Glutamatergic neuron (in vitro differentiated cells): Measurements from ENCODE around the gene SEMG1. TPM values are rescaled to one million over a fixed set of nuclear protein-coding genes. Genes with fewer than 3 reads are reported as not detected.

Experiments used
- DNase-seq: peaks from one replicate; pipeline ENCODE4 v3.0.0; 2022
- H3K27ac Mint-ChIP-seq: one replicate; pipeline ENCODE4 v1.8.0; 2020; ENCODE audit warnings: mild to moderate bottlenecking, mixed read lengths, inconsistent platforms; ENCODE audit not compliant: unreplicated experiment
- H3K27me3 Mint-ChIP-seq: one replicate; pipeline ENCODE4 v1.8.0; 2020; ENCODE audit warnings: mild to moderate bottlenecking, moderate library complexity, mixed read lengths, inconsistent platforms; ENCODE audit not compliant: unreplicated experiment
- H3K36me3 Mint-ChIP-seq: one replicate; pipeline ENCODE4 v1.8.0; 2020; ENCODE audit warnings: mild to moderate bottlenecking, mixed read lengths, inconsistent platforms; ENCODE audit not compliant: unreplicated experiment
- H3K4me1 Mint-ChIP-seq: one replicate; pipeline ENCODE4 v1.8.0; 2020; ENCODE audit warnings: mild to moderate bottlenecking, low read depth, mixed read lengths, inconsistent platforms; ENCODE audit not compliant: unreplicated experiment
- H3K4me3 Mint-ChIP-seq: one replicate; pipeline ENCODE4 v1.8.0; 2020; ENCODE audit warnings: mild to moderate bottlenecking, mixed read lengths, inconsistent platforms; ENCODE audit not compliant: unreplicated experiment
- H3K9me3 Mint-ChIP-seq: one replicate; pipeline ENCODE4 v1.8.0; 2020; ENCODE audit warnings: mild to moderate bottlenecking, moderate library complexity, mixed read lengths, inconsistent platforms; ENCODE audit not compliant: unreplicated experiment
- CTCF ChIP-seq: fragments of 200-600 bp; sonication (generic); IDR thresholded peaks from one replicate; pipeline ENCODE4 v1.5.0; 2021; ENCODE audit not compliant: partially characterized antibody, unreplicated experiment
- total RNA-seq: library from RNA; stranded (reverse); fragmentation: NEBNext Ultra II Directional; extraction: Animal tissue kit (Norgen Biotek cat#: 25700); gene quantifications from one replicate; pipeline ENCODE4 v1.2.1, GENCODE V29; 2021; ENCODE audit not compliant: unreplicated experiment

SEMG1 gene
- total RNA-seq, 1 donor from 2014 or later = not detected

- H3K36me3 Mint-ChIP-seq = no peaks in the 10 kb centered on the region
- H3K9me3 Mint-ChIP-seq = no peaks in the 10 kb centered on the region
- H3K27me3 Mint-ChIP-seq = no peaks in the 10 kb centered on the region
- H3K27ac Mint-ChIP-seq = no peak overlapping the region
- H3K4me3 Mint-ChIP-seq = no peak overlapping the region
- TF ChIP-seq CTCF = no peak
- no peak for DNase-seq
- no peaks in the 10 kb centered on the region for H3K4me1 Mint-ChIP-seq
These were observed 23.7 kb upstream of the SEMG1 start for GRCh38 chr20:45183084-45183483.

GRCh38 chr20:45187693-45188092 is 19.1 kb upstream of the SEMG1 start:
- Mint-ChIP-seq H3K36me3 (no peaks in the 10 kb centered on the region), H3K4me3 (no peak overlapping the region), H3K9me3 (no peaks in the 10 kb centered on the region), H3K27ac (no peak overlapping the region), H3K27me3 (no peaks in the 10 kb centered on the region), H3K4me1 (no peaks in the 10 kb centered on the region)
- TF ChIP-seq CTCF = no peak
- DNase-seq = no peak

GRCh38 chr20:45189067-45189609 is 17.7 kb upstream of the SEMG1 start:
- TF ChIP-seq CTCF = no peak
- Mint-ChIP-seq H3K9me3 (no peaks in the 10 kb centered on the region), H3K36me3 (no peaks in the 10 kb centered on the region), H3K27me3 (no peaks in the 10 kb centered on the region), H3K27ac (no peak overlapping the region), H3K4me1 (no peaks in the 10 kb centered on the region), H3K4me3 (no peak overlapping the region)
- DNase-seq = no peak

GRCh38 chr20:45189861-45190260 is 17.0 kb upstream of the SEMG1 start:
- Mint-ChIP-seq H3K36me3 (no peaks in the 10 kb centered on the region), H3K4me1 (no peaks in the 10 kb centered on the region), H3K27ac (no peak overlapping the region), H3K27me3 (no peaks in the 10 kb centered on the region), H3K4me3 (no peak overlapping the region), H3K9me3 (no peaks in the 10 kb centered on the region)
- no peak for DNase-seq
- TF ChIP-seq CTCF = no peak

GRCh38 chr20:45191926-45192325 is 14.9 kb upstream of the SEMG1 start:
- Mint-ChIP-seq H3K36me3 (no peaks in the 10 kb centered on the region), H3K9me3 (no peaks in the 10 kb centered on the region)
- TF ChIP-seq CTCF = no peak

More at GRCh38 chr20:45191926-45192325, 14.9 kb upstream of the SEMG1 start:
- H3K27me3 Mint-ChIP-seq = no peaks in the 10 kb centered on the region
- H3K4me1 Mint-ChIP-seq = no peaks in the 10 kb centered on the region
- H3K27ac Mint-ChIP-seq = no peak overlapping the region
- no peak for DNase-seq
- no peak overlapping the region for H3K4me3 Mint-ChIP-seq
